GM18505 (cell line): ENCODE data around the gene PLCH1.

Source experiments
- ATAC-seq: cut with Tn5 transposase; IDR thresholded peaks from one replicate; pipeline ENCODE4 v1.9.1; 2021; ENCODE audit not compliant: unreplicated experiment
- POLR2A ChIP-seq: IDR thresholded peaks from 4 replicates; pipeline ENCODE4 v1.6.1; 2011; ENCODE audit warnings: borderline replicate concordance; ENCODE audit not compliant: insufficient read depth, insufficient read length; ENCODE audit errors: extremely low read depth

PLCH1 gene

DNA sequence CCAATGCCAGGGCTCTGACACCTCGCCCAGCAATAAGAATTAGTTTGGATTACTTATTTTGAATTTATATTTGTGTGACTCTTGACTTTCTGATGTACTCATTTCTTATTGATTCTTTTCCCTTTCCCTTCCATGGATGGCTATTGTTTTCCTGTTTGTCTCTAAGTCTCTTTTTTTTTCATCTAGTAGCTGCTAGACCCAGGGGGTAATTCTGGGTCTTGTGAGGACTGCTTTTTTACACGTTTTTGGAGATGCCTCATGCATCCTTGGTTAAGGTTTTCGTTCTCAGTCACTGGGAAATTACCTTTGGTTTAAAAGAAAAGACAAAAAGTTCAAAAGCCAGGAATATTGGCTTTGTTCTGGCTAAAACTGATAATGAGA is 381.2 kb downstream of the PLCH1 start:
- no peak for ATAC-seq
- no peak for TF ChIP-seq POLR2A

DNA sequence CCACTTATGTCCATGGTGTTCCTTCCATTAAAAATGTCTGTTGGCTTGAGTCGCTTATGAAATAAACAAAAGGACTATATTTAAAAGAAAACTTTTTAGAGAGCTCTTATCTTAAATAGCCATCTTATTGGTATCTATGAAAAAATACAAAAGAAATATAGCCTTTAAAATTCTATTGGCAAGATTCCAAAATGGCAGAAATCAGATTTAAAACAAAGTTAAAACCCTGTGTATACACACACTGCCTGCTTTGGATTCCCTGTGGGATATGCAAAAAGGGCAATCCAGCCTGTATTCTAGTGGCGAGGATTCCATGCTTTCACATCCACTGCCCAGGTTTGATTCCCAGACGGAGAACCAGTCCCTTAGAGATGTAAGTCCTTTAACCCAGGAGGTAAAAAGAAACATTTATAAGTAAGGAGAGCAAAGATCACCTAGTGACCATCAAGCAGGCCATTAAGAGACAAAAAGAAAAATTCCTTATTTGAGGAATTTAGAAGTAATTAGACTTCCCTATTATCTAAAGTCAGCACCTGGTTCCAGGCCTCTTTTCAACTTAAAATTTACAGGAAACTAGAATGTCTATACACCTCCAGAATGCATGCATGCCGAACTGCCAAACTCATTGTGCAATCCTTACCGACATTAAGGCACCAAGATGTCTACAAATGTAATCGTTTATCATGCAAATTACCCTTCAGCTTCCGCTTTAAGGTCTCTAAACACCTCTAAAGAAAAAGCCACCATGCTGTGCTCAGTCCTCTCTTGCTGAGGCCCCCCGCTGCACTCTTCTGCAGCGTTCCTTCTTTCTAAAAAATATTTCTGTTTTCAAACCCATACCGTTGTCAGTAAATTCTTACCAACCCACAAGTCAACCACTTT is 381.8 kb downstream of the PLCH1 start:
- no peak for ATAC-seq
- TF ChIP-seq POLR2A = no peak

DNA sequence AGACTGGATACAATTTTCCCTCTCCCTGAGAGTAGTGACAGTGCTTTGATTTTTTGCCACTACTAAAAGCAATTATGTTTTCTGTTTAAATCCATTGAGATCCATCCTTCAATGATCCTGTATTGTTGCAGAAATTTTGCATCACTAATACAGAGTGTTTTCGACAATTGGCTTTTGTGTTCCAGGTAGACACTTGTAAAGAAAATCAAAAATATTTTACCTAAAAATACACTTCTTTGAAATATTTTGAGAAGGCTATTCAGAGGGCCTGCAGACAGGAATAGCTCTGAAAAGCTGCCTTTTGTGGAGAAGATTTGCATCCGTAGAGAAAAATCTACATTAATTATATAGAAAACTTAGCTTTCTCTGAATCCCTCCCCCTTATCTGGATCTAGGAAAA is 384.6 kb downstream of the PLCH1 start:
- TF ChIP-seq POLR2A = no peak

DNA sequence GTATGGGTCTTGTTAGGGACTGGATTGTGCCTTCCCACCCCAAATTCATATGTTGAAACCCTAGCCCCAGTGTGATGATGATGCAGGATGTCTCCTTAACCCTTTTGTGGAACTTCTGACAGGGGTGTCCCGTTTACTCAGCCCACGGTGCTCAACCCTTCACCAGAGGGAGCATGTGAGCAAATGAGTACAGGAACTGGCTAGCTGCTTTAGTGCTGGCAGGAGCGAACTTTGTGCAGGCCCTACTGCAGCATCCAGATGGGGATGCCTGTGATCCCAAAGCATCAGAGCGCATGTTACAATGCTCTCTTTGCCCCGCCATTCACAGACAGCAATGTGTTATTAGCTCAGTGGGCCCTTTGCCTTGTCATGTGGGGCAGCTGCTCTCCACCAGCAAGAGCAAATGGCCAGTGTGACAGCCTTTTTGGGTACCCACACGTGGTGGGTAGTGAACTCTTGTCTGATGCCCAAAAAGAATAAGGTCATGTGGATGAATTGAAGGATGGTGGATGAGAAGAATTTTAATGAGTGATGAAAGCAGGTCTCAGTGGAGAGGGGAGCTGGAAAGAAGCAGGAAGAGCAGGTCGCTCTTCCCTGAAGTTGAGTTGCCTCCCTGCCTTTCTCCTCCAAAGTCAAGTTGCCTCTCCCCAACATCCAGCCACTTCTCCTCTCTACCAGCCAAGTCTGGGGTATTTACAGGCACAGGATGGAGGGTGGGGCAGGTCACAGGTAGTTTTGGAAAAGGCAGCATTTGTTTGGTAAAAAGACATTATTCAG is 388.1 kb downstream of the PLCH1 start:
- no peak for ATAC-seq
- TF ChIP-seq POLR2A = no peak

More for the DNA sequence above, 384.6 kb downstream of the PLCH1 start:
- ATAC-seq = no peak

- TF ChIP-seq POLR2A = no peak
- ATAC-seq = no peak
Observed at GRCh38 chr3:155354658-155355057, 390.2 kb downstream of the PLCH1 start.

- peak; percentile 57 for ATAC-seq
- no peak for TF ChIP-seq POLR2A
Observed at GRCh38 chr3:155352900-155353490, 391.9 kb downstream of the PLCH1 start.

DNA sequence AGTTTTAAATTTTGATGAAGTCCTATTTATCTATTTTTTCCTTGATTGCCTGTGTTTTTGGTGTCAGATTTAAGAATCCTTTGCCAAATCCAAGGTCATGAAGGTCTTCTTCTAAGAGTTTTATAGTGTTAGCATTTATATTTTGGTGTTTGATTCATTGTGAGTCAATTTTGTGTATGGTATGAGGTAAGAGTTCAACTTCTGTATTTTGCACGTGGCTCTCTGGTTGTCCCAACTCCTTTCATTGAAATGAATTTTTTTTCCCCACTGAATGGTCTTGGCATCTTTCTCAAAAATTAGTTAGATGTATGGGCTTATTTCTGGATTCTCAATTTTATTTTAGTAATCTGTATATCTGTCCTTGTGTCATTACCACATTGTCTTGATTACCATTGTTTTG is 394.3 kb downstream of the PLCH1 start:
- TF ChIP-seq POLR2A = no peak

GRCh38 chr3:155347901-155348300 is 397.0 kb downstream of the PLCH1 start:
- TF ChIP-seq POLR2A = no peak
- ATAC-seq = no peak

More for the DNA sequence above, 394.3 kb downstream of the PLCH1 start:
- no peak for ATAC-seq

- TF ChIP-seq POLR2A = no peak
- ATAC-seq = no peak
Observed at GRCh38 chr3:155342344-155342743, 402.5 kb downstream of the PLCH1 start.

DNA sequence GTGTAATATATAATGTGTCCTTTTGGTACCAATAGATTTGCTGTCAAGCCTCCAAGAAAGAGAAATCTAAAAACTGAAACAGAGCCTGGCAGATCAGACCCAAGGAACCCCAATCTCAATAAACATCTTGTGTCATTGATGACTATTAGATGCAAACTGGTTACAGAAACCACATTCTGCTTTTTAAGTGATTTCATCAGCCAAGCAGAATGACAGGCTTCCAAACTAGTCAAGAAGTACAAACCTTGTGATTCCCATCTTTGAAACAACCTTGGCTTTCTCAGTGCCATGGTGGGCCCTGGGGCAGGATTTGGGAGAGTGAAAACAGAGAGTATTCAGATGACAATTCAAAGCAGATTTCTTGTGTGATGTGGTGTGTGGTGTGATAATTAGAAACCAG is 405.8 kb downstream of the PLCH1 start:
- TF ChIP-seq POLR2A = no peak
- no peak for ATAC-seq

DNA sequence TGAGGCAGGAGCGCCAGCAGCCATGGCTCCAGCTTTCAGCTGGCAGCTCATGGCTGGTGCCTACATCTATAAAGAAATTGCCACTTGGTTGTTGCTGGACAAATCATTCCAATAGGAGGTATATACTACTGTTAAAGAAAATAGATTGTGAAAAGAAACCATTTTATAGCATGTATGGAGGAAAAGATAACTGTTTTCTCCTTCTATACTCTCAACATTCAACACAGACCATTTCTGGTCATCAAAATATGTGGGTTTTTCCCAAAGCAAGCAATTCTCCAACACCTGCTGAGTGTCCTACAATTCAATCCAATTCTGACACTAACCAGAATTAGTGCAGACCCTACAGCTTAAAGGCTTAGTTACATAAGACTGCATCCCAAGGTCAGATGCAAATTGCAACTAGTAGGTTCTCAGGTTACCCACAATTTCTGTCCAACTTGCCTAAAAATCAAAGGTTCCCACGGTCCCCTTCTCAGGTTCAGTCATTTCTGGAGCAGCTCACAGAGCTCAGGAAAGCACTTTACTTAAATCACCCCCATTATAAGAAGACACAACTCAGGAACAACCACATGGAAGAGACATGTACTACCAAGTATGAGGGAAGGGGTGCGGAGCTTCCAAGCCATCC is 409.0 kb downstream of the PLCH1 start:
- ATAC-seq = peak; percentile 52
- no peak for TF ChIP-seq POLR2A

GRCh38 chr3:155334914-155335723 is 409.8 kb downstream of the PLCH1 start:
- TF ChIP-seq POLR2A = no peak
- peak; percentile 93 for ATAC-seq
